RWPE2 (cell line): ENCODE data around the gene MAP2.
A peak's percentile ranks its signal among the peaks of the same experiment; 100 is the strongest.

Experiments used
- ATAC-seq: fragments of 200-7000 bp; cut with Tn5 transposase; 3 replicates; pipeline ENCODE4 v1.9.1; 2021; ENCODE audit warnings: low read depth
- DNase-seq: peaks from one replicate; pipeline ENCODE4 v3.0.0-alpha.2; 2020; ENCODE audit warnings: low spot score
- H3K27ac ChIP-seq: fragments of 450-650 bp; 2 replicates; pipeline ENCODE4 v1.5.1; 2017; ENCODE audit warnings: mild to moderate bottlenecking; ENCODE audit not compliant: poor library complexity, severe bottlenecking
- H3K27me3 ChIP-seq: fragments of 250-450 bp; sonication (Bioruptor Pico); 2 replicates; pipeline ENCODE4 v1.5.1; 2021; ENCODE audit warnings: mild to moderate bottlenecking, moderate library complexity; ENCODE audit not compliant: insufficient read depth, poor library complexity, severe bottlenecking
- H3K36me3 ChIP-seq: fragments of 250-450 bp; sonication (Bioruptor Pico); 2 replicates; pipeline ENCODE4 v1.5.1; 2020; ENCODE audit warnings: low read depth, mild to moderate bottlenecking, moderate library complexity
- H3K4me1 ChIP-seq: fragments of 250-450 bp; sonication (Bioruptor Pico); 2 replicates; pipeline ENCODE4 v1.5.1; 2021; ENCODE audit warnings: mild to moderate bottlenecking, moderate library complexity; ENCODE audit not compliant: insufficient read depth, poor library complexity, severe bottlenecking
- H3K4me3 ChIP-seq: fragments of 250-450 bp; sonication (Bioruptor Pico); 2 replicates; pipeline ENCODE4 v1.5.1; 2021; ENCODE audit warnings: mild to moderate bottlenecking, moderate library complexity; ENCODE audit not compliant: severe bottlenecking
- H3K9me3 ChIP-seq: fragments of 250-450 bp; sonication (Bioruptor Pico); 2 replicates; pipeline ENCODE4 v1.5.1; 2021; ENCODE audit warnings: mild to moderate bottlenecking, moderate library complexity; ENCODE audit not compliant: severe bottlenecking
- CTCF ChIP-seq: fragments of 450-650 bp; IDR thresholded peaks from one replicate; pipeline ENCODE4 v1.5.1; 2017; ENCODE audit warnings: mild to moderate bottlenecking, moderate library complexity; ENCODE audit not compliant: poor library complexity, severe bottlenecking

The MAP2 gene

DNA sequence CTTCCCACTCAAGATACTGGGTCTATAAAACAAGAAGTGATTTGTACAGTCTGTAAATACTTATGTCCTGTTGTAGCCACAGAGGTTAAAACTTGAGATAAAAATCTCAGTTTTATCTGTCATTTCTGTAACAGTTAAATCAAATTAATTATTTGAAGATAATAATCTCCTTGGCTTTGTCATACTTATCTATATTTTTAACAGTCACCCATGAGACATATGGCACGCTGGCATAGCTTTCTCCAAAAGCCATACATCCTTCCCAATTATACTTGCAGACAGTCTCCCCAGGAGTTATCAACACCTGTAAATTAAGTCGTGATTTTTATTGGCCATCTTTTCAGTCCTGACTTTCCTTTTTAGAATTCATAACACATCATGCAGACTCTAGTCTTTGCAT is 278.9 kb downstream of the MAP2 start:
- H3K4me1 ChIP-seq, result no peaks in the 10 kb centered on the region
- no peak for DNase-seq
- TF ChIP-seq CTCF, result no peak
- H3K27ac ChIP-seq, result no peak overlapping the region
- no peak for ATAC-seq
- no peaks in the 10 kb centered on the region; the same call in 1 of the 2 replicates for H3K36me3 ChIP-seq
- H3K27me3 ChIP-seq, result no peaks in the 10 kb centered on the region
- no peaks in the 10 kb centered on the region for H3K9me3 ChIP-seq
- H3K4me3 ChIP-seq, result no peak overlapping the region

- TF ChIP-seq CTCF, result no peak
- no peak for ATAC-seq
- no peak for DNase-seq
- 0 out of 2 replicates have a peak, but pooled peaks cover 3% of the 10 kb centered on the region for H3K36me3 ChIP-seq
- no peaks in the 10 kb centered on the region for H3K27me3 ChIP-seq
- H3K9me3 ChIP-seq, result no peaks in the 10 kb centered on the region
- H3K4me3 ChIP-seq, result no peak overlapping the region
- no peak overlapping the region for H3K27ac ChIP-seq
- peaks cover 1% of the 10 kb centered on the region for H3K4me1 ChIP-seq
Observed at GRCh38 chr2:209713219-209713618, 289.4 kb downstream of the MAP2 start.

GRCh38 chr2:209719034-209719433 is 295.2 kb downstream of the MAP2 start:
- H3K27ac ChIP-seq, result peak overlapping the region; percentile 61
- no peaks in the 10 kb centered on the region for H3K27me3 ChIP-seq
- H3K36me3 ChIP-seq, result no peaks in the 10 kb centered on the region
- TF ChIP-seq CTCF, result no peak
- H3K9me3 ChIP-seq, result no peaks in the 10 kb centered on the region
- peaks cover 28% of the 10 kb centered on the region for H3K4me1 ChIP-seq
- ATAC-seq, result peak; percentile 98
- DNase-seq, result no peak
- no peak overlapping the region for H3K4me3 ChIP-seq

- no peaks in the 10 kb centered on the region for H3K27me3 ChIP-seq
- ATAC-seq, result no peak
Observed at GRCh38 chr2:209721497-209721896, 297.6 kb downstream of the MAP2 start.

More at GRCh38 chr2:209721497-209721896, 297.6 kb downstream of the MAP2 start:
- peak overlapping the region; percentile 45 for H3K27ac ChIP-seq
- peaks cover 37% of the 10 kb centered on the region for H3K4me1 ChIP-seq
- H3K9me3 ChIP-seq, result no peaks in the 10 kb centered on the region
- H3K4me3 ChIP-seq, result no peak overlapping the region
- DNase-seq, result no peak
- no peaks in the 10 kb centered on the region for H3K36me3 ChIP-seq
- no peak for TF ChIP-seq CTCF
